ENCODE measurements around the gene DXO. TPM values are rescaled to one million over a fixed set of nuclear protein-coding genes. Genes with fewer than 3 reads are reported as not detected.
"Not testable (repeated sequence)": the region's sequence is repeated elsewhere in the genome, so short reads cannot be mapped to it uniquely, and the experiment has no call there.

The DXO gene
- total RNA-seq, 2 donors from 2014 or later = 16.9 to 26.0 TPM

GRCh38 chr6:32005538-32005880 lies 33.6 kb upstream of the DXO start:
- H3K36me3 ChIP-seq (replicated peaks in 1 of 2; ENCODE audit: insufficient read depth in 1 of 2, low read depth in 2 of 2); H3K27me3 ChIP-seq; H3K4me1 ChIP-seq; intact Hi-C loops (cut with DNase I); ATAC-seq; H3K27ac ChIP-seq; H3K9me3 ChIP-seq; H3K4me3 ChIP-seq: not testable (repeated sequence)
- WGBS, 2 donors = 61 to 100% methylated on average over 1 to 3 of the region's 9 CpGs
- DNase-seq = peak in 1 of 4 donors; percentile 7

- 41 to 45% methylated on average over 3 to 9 of the region's 13 CpGs for WGBS, 2 donors
- not testable (repeated sequence) for ATAC-seq, DNase-seq
These were observed 33.1 kb upstream of the DXO start for GRCh38 chr6:32004864-32005537.

GRCh38 chr6:32004393-32004792 lies 32.5 kb upstream of the DXO start:
- intact Hi-C loops (cut with DNase I); ATAC-seq; H3K27me3 ChIP-seq; H3K9me3 ChIP-seq; DNase-seq; H3K4me1 ChIP-seq; H3K27ac ChIP-seq; H3K4me3 ChIP-seq; H3K36me3 ChIP-seq (replicated peaks in 1 of 2; ENCODE audit: insufficient read depth in 1 of 2, low read depth in 2 of 2): not testable (repeated sequence)
- WGBS, 2 donors = 69 to 74% methylated on average over 3 of the region's 4 CpGs

More at GRCh38 chr6:32004864-32005537, 33.1 kb upstream of the DXO start:
- H3K9me3 ChIP-seq; H3K36me3 ChIP-seq (replicated peaks in 1 of 2; ENCODE audit: insufficient read depth in 1 of 2, low read depth in 2 of 2); H3K27me3 ChIP-seq; H3K4me1 ChIP-seq; intact Hi-C loops (cut with DNase I); H3K4me3 ChIP-seq; H3K27ac ChIP-seq: not testable (repeated sequence)

- H3K36me3 ChIP-seq (replicated peaks in 1 of 2; ENCODE audit: insufficient read depth in 1 of 2, low read depth in 2 of 2); H3K4me3 ChIP-seq; H3K4me1 ChIP-seq; ATAC-seq; intact Hi-C loops (cut with DNase I); H3K9me3 ChIP-seq; DNase-seq; H3K27ac ChIP-seq; H3K27me3 ChIP-seq: not testable (repeated sequence)
- no CpG with 5 or more reads among the region's 7 CpGs for WGBS, 2 donors
These were observed 31.4 kb upstream of the DXO start for GRCh38 chr6:32003301-32003700.

- H3K9me3 ChIP-seq; intact Hi-C loops (cut with DNase I); DNase-seq; H3K36me3 ChIP-seq (replicated peaks in 1 of 2; ENCODE audit: insufficient read depth in 1 of 2, low read depth in 2 of 2); H3K27me3 ChIP-seq; H3K27ac ChIP-seq; H3K4me1 ChIP-seq; H3K4me3 ChIP-seq: not testable (repeated sequence)
- WGBS, 2 donors = no CpG with 5 or more reads among the region's 15 CpGs
- ATAC-seq = peak; percentile 63
These were observed 30.8 kb upstream of the DXO start for GRCh38 chr6:32002546-32003268.

GRCh38 chr6:31996385-31996784 lies 24.4 kb upstream of the DXO start:
- H3K27me3 ChIP-seq; H3K4me3 ChIP-seq; H3K36me3 ChIP-seq (replicated peaks in 1 of 2; ENCODE audit: insufficient read depth in 1 of 2, low read depth in 2 of 2); H3K27ac ChIP-seq; H3K4me1 ChIP-seq; H3K9me3 ChIP-seq; ATAC-seq; DNase-seq; intact Hi-C loops (cut with DNase I): not testable (repeated sequence)
- 89 to 100% methylated on average over 1 to 4 of the region's 6 CpGs for WGBS, 2 donors

- H3K27ac ChIP-seq; H3K27me3 ChIP-seq; DNase-seq; intact Hi-C loops (cut with DNase I); H3K4me1 ChIP-seq; H3K4me3 ChIP-seq; ATAC-seq; H3K36me3 ChIP-seq (replicated peaks in 1 of 2; ENCODE audit: insufficient read depth in 1 of 2, low read depth in 2 of 2); H3K9me3 ChIP-seq: not testable (repeated sequence)
- WGBS, 2 donors = 95% methylated on average over 9 of the region's 14 CpGs; no CpG with 5 or more reads in 1 of the 2 donors
These were observed 22.5 kb upstream of the DXO start for GRCh38 chr6:31994421-31994820.

GRCh38 chr6:31989363-31989762 lies 17.4 kb upstream of the DXO start:
- no CpG with 5 or more reads among the region's 10 CpGs for WGBS, 2 donors
- H3K4me1 ChIP-seq; intact Hi-C loops (cut with DNase I); DNase-seq; H3K9me3 ChIP-seq; H3K27ac ChIP-seq; H3K4me3 ChIP-seq; H3K27me3 ChIP-seq; ATAC-seq; H3K36me3 ChIP-seq (replicated peaks in 1 of 2; ENCODE audit: insufficient read depth in 1 of 2, low read depth in 2 of 2): not testable (repeated sequence)

GRCh38 chr6:31981744-31982143 lies 9.8 kb upstream of the DXO start, which contains the start of gene C4A:
Gene C4A (plus strand): TSS chr6:31982057. CDS start chr6:31982108, 51 bp downstream.
- peak; percentile 91 for ATAC-seq
- H3K4me3 ChIP-seq; H3K36me3 ChIP-seq (replicated peaks in 1 of 2; ENCODE audit: insufficient read depth in 1 of 2, low read depth in 2 of 2); H3K4me1 ChIP-seq; intact Hi-C loops (cut with DNase I); DNase-seq; H3K9me3 ChIP-seq; H3K27ac ChIP-seq; H3K27me3 ChIP-seq: not testable (repeated sequence)
- WGBS, 2 donors = no CpG with 5 or more reads among the region's 7 CpGs

GRCh38 chr6:31980998-31981397 lies 9.1 kb upstream of the DXO start:
- ATAC-seq; DNase-seq; intact Hi-C loops (cut with DNase I); H3K4me3 ChIP-seq; H3K36me3 ChIP-seq (replicated peaks in 1 of 2; ENCODE audit: insufficient read depth in 1 of 2, low read depth in 2 of 2); H3K27ac ChIP-seq; H3K9me3 ChIP-seq; H3K27me3 ChIP-seq; H3K4me1 ChIP-seq: not testable (repeated sequence)
- WGBS, 2 donors = no CpG with 5 or more reads among the region's 5 CpGs

- WGBS, 2 donors = 90 to 94% methylated on average over 4 to 13 of the region's 13 CpGs
- H3K27ac ChIP-seq; H3K9me3 ChIP-seq; H3K4me3 ChIP-seq; H3K4me1 ChIP-seq; H3K36me3 ChIP-seq (replicated peaks in 1 of 2; ENCODE audit: insufficient read depth in 1 of 2, low read depth in 2 of 2); DNase-seq; ATAC-seq; H3K27me3 ChIP-seq; intact Hi-C loops (cut with DNase I): not testable (repeated sequence)
These were observed 8.4 kb upstream of the DXO start for GRCh38 chr6:31980195-31980876.

Data from body of pancreas (tissue), 4 donors.